ENCODE measurements around the gene PFN4. TPM values are rescaled to one million over a fixed set of nuclear protein-coding genes. Genes with fewer than 3 reads are reported as not detected.
"Not testable (repeated sequence)": the region's sequence is repeated elsewhere in the genome, so short reads cannot be mapped to it uniquely, and the experiment has no call there.

PFN4 gene
- 0.62 TPM for total RNA-seq
- long read RNA-seq, partial matches to known transcripts, result 0 of 1 reads
- long read RNA-seq, other reads (novel, unspliced or antisense), result 0 of 1 reads

GRCh38 chr2:24123195-24123921 is at the start of gene PFN4, which contains the start of gene FAM228B:
Gene PFN4, minus strand, starts transcription at chr2:24123334. Its CDS starts 799 bp downstream, at chr2:24122535.
Gene FAM228B, plus strand, starts transcription at chr2:24123469. Its CDS starts 893 bp downstream, at chr2:24124362.
- peak; percentile 98 for ATAC-seq
- DNase-seq, result peak; percentile 95
- intact Hi-C loops (cut with micrococcal nuclease), result no loop called here

GRCh38 chr2:24169023-24169422 is 45.9 kb upstream of the PFN4 start:
- intact Hi-C loops (cut with micrococcal nuclease), result no loop called here
- ATAC-seq (no peak), DNase-seq (no peak)

- ATAC-seq (peak; percentile 63), DNase-seq (peak; percentile 44)
- intact Hi-C loops (cut with micrococcal nuclease), result no loop called here
Observed at GRCh38 chr2:24164416-24164973, 41.4 kb upstream of the PFN4 start.

GRCh38 chr2:24163601-24164000 is 40.5 kb upstream of the PFN4 start:
- ATAC-seq (no peak), DNase-seq (no peak)
- intact Hi-C loops (cut with micrococcal nuclease), result no loop called here

- intact Hi-C loops (cut with micrococcal nuclease), result no loop called here
- no peak for ATAC-seq
- DNase-seq, result no peak
Observed at GRCh38 chr2:24163186-24163585, 40.1 kb upstream of the PFN4 start.

- ATAC-seq (no peak), DNase-seq (no peak)
- intact Hi-C loops (cut with micrococcal nuclease), result no loop called here
Observed at GRCh38 chr2:24162494-24162893, 39.4 kb upstream of the PFN4 start.

- DNase-seq (no peak), ATAC-seq (no peak)
- intact Hi-C loops (cut with micrococcal nuclease), result no loop called here
Observed at GRCh38 chr2:24160761-24161160, 37.6 kb upstream of the PFN4 start.

GRCh38 chr2:24159708-24160107 is 36.6 kb upstream of the PFN4 start:
- DNase-seq, result no peak
- intact Hi-C loops (cut with micrococcal nuclease), result no loop called here
- no peak for ATAC-seq

GRCh38 chr2:24158131-24158530 is 35.0 kb upstream of the PFN4 start:
- intact Hi-C loops (cut with micrococcal nuclease), result no loop called here
- DNase-seq (no peak), ATAC-seq (no peak)

GRCh38 chr2:24153478-24153877 is 30.3 kb upstream of the PFN4 start:
- no peak for ATAC-seq
- no peak for DNase-seq
- intact Hi-C loops (cut with micrococcal nuclease), result no loop called here

- no peak for DNase-seq
- no peak for ATAC-seq
- intact Hi-C loops (cut with micrococcal nuclease), result no loop called here
Observed at GRCh38 chr2:24152413-24153197, 29.5 kb upstream of the PFN4 start.

GRCh38 chr2:24147364-24147763 is 24.2 kb upstream of the PFN4 start:
- ATAC-seq (no peak), DNase-seq (no peak)
- intact Hi-C loops (cut with micrococcal nuclease), result no loop called here

- ATAC-seq; intact Hi-C loops (cut with micrococcal nuclease); DNase-seq: not testable (repeated sequence)
Observed at GRCh38 chr2:24140305-24140704, 17.2 kb upstream of the PFN4 start.

GRCh38 chr2:24132543-24132942 is 9.4 kb upstream of the PFN4 start:
- intact Hi-C loops (cut with micrococcal nuclease), result no loop called here
- ATAC-seq, result no peak
- no peak for DNase-seq

- intact Hi-C loops (cut with micrococcal nuclease), result no loop called here
- ATAC-seq (no peak), DNase-seq (no peak)
Observed at GRCh38 chr2:24125956-24126355, 2.8 kb upstream of the PFN4 start.

- intact Hi-C loops (cut with micrococcal nuclease), result no loop called here
- no peak for DNase-seq
- ATAC-seq, result peak; percentile 4
Observed at GRCh38 chr2:24123922-24124580, 917 bp upstream of the PFN4 start.

GRCh38 chr2:24122366-24123194 is 554 bp downstream of the PFN4 start:
- intact Hi-C loops (cut with micrococcal nuclease), result no loop called here
- no peak for ATAC-seq
- DNase-seq, result no peak

GRCh38 chr2:24121469-24121868 is 1.7 kb downstream of the PFN4 start:
- intact Hi-C loops (cut with micrococcal nuclease), result no loop called here
- DNase-seq (no peak), ATAC-seq (no peak)

- DNase-seq, result no peak
- ATAC-seq, result no peak
- intact Hi-C loops (cut with micrococcal nuclease), result no loop called here
Observed at GRCh38 chr2:24121066-24121465, 2.1 kb downstream of the PFN4 start.

Measured in left ventricle myocardium superior (tissue), 1 donor.